ENCODE measurements around the gene FILIP1L. TPM values are rescaled to one million over a fixed set of nuclear protein-coding genes. Genes with fewer than 3 reads are reported as not detected.

Gene FILIP1L
- 0.11 to 0.27 TPM (median 0.18 TPM) in 4 of 5 replicates, not detected in the other for total RNA-seq (2022; extraction: Qiagen RNA extraction; ENCODE audit: low read depth)

GRCh38 chr3:100114413-100115030 lies at the start of gene FILIP1L:
Gene FILIP1L, minus strand, starts transcription at chr3:100114501.

GRCh38 chr3:99817437-99818240 lies 296.7 kb downstream of the FILIP1L start, which contains the start of gene CMSS1:
Gene CMSS1, plus strand, starts transcription at chr3:99817862.

Other genes starting within 250 kb of the FILIP1L start
- 8.1 to 15.0 TPM (median 12.8 TPM) in 5 replicates for gene TBC1D23, start 146.5 kb upstream of the FILIP1L start, total RNA-seq (2022; extraction: Qiagen RNA extraction; ENCODE audit: low read depth)
- 74.4 to 96.6 TPM (median 91.4 TPM) in 5 replicates for gene NIT2, start 220.3 kb upstream of the FILIP1L start, total RNA-seq (2022; extraction: Qiagen RNA extraction; ENCODE audit: low read depth)

Data from A549 treated with ZK216348 at 1 μM for 4 hours (cell line).